Testis (tissue), 3 donors: ENCODE measurements around the gene ME2. TPM values are rescaled to one million over a fixed set of nuclear protein-coding genes. Genes with fewer than 3 reads are reported as not detected.

Experiments
- DNase-seq: peaks from one replicate; pipeline ENCODE4 v3.0.0-alpha.2; 2019
- H3K27ac ChIP-seq, 2 donors: fragments of 200-600 bp; sonication (generic); one replicate each; pipeline ENCODE4 v1.5.1; 2019
- H3K27me3 ChIP-seq: fragments of 200-600 bp; sonication (generic); one replicate; pipeline ENCODE4 v1.5.1; 2019
- H3K36me3 ChIP-seq: fragments of 200-600 bp; sonication (generic); one replicate; pipeline ENCODE4 v1.5.1; 2017; ENCODE audit warnings: low read depth; ENCODE audit errors: missing control alignments
- H3K4me1 ChIP-seq: fragments of 200-600 bp; sonication (generic); one replicate; pipeline ENCODE4 v1.5.1; 2019
- H3K4me3 ChIP-seq, 2 donors: fragments of 200-600 bp; sonication (generic); one replicate each; pipeline ENCODE4 v1.5.1; 2017 to 2019
- H3K9me3 ChIP-seq: fragments of 200-600 bp; sonication (generic); one replicate; pipeline ENCODE4 v1.5.1; 2017
- CTCF ChIP-seq, 3 experiments: fragments of 450-650 bp in 2 of 3; fragments of 200-600 bp in 1 of 3; sonication (generic) in 1 of 3; IDR thresholded peaks; one replicate each; pipeline ENCODE4 v1.5.1; 2016 to 2019; ENCODE audit warnings: antibody characterized with exemption in 3 of 3, mild to moderate bottlenecking in 2 of 3, moderate library complexity in 1 of 3
- POLR2A ChIP-seq: fragments of 450-650 bp; IDR thresholded peaks from one replicate; pipeline ENCODE4 v1.6.1; 2017; ENCODE audit warnings: antibody characterized with exemption, mild to moderate bottlenecking, moderate library complexity
- WGBS, 2 donors: methylation state at CpG; one replicate each; pipeline ENCODE4 v1.1.5; 2018; 5-methylcytosine and 5-hydroxymethylcytosine counted together
- intact Hi-C: fragments of 100-400 bp; cut with DNase I; formaldehyde crosslinking; loops from one replicate; pipeline ENCODE4 v1.15.1; 2023; ENCODE audit warnings: low total_unique reads
- polyA plus RNA-seq: library from polyadenylated mRNA; stranded (reverse); fragments of 350-450 nt; fragmentation: Illumina TruSeq; extraction: RNeasy Lipid Tissue Mini Kit (QIAGEN cat#74804); gene quantifications from one replicate; pipeline ENCODE4 v1.2.3, GENCODE V29; 2014; ENCODE audit warnings: low read depth, low replicate concordance; ENCODE audit not compliant: insufficient read depth
- total RNA-seq, 2 donors: library from RNA; depleted of rRNA; stranded (reverse); fragments of >200 nt; gene quantifications; one replicate each; pipeline ENCODE4 v1.2.3, GENCODE V29; 2016

Gene ME2
- total and polyA plus RNA-seq, 3 donors from 2014 or later = 49.2 to 101 (median 72.0) TPM

- Histone ChIP-seq H3K36me3 (no peaks in the 10 kb centered on the region), H3K4me3 (no peak overlapping the region), H3K27me3 (no peaks in the 10 kb centered on the region), H3K27ac (no peak overlapping the region), H3K9me3 (no peaks in the 10 kb centered on the region), H3K4me1 (no peaks in the 10 kb centered on the region)
- DNase-seq = no peak
- intact Hi-C loops = loop anchor here (10.0 kb wide), 1 partner anchor 345 kb away; no protein-coding TSS in a partner anchor
- TF ChIP-seq CTCF (IDR thresholded peaks at IDR 0.05) (no peak), POLR2A (no peak)
These were observed 18.9 kb upstream of the ME2 start for GRCh38 chr18:50859793-50860555.

- intact Hi-C loops = loop anchor here (10.0 kb wide), 1 partner anchor 347 kb away; no protein-coding TSS in a partner anchor
- H3K9me3 ChIP-seq = no peaks in the 10 kb centered on the region
- no peak for DNase-seq
- H3K4me3 ChIP-seq = no peak overlapping the region
- no peak for TF ChIP-seq CTCF (IDR thresholded peaks at IDR 0.05)
- TF ChIP-seq POLR2A = no peak
- no peak overlapping the region for H3K27ac ChIP-seq
- no peaks in the 10 kb centered on the region for H3K36me3 ChIP-seq
- 91 to 100% methylated on average over 1 of the region's 1 CpG for WGBS, 2 donors
- H3K4me1 ChIP-seq = no peaks in the 10 kb centered on the region
- H3K27me3 ChIP-seq = no peaks in the 10 kb centered on the region
These were observed 17.3 kb upstream of the ME2 start for GRCh38 chr18:50861617-50862016.

- WGBS, 2 donors = 78 to 97% methylated on average over 2 of the region's 2 CpGs
- intact Hi-C loops = loop anchor here (10.0 kb wide), 1 partner anchor 348 kb away; no protein-coding TSS in a partner anchor
- no peak for TF ChIP-seq POLR2A
- no peak for TF ChIP-seq CTCF (IDR thresholded peaks at IDR 0.05)
These were observed 16.5 kb upstream of the ME2 start for GRCh38 chr18:50862401-50862800.

GRCh38 chr18:50863840-50864375 is 15.0 kb upstream of the ME2 start:
- H3K4me1 ChIP-seq = no peaks in the 10 kb centered on the region
- no peak for DNase-seq
- WGBS, 2 donors = 45 to 51% methylated on average over 4 of the region's 4 CpGs
- TF ChIP-seq POLR2A = no peak
- no peak for TF ChIP-seq CTCF (IDR thresholded peaks at IDR 0.05)
- no peaks in the 10 kb centered on the region for H3K36me3 ChIP-seq
- no peak overlapping the region for H3K27ac ChIP-seq
- H3K27me3 ChIP-seq = no peaks in the 10 kb centered on the region
- intact Hi-C loops = loop anchor here (10.0 kb wide), 1 partner anchor 349 kb away; no protein-coding TSS in a partner anchor
- H3K4me3 ChIP-seq = no peak overlapping the region
- no peaks in the 10 kb centered on the region for H3K9me3 ChIP-seq

More at GRCh38 chr18:50862401-50862800, 16.5 kb upstream of the ME2 start:
- no peak for DNase-seq
- Histone ChIP-seq H3K9me3 (no peaks in the 10 kb centered on the region), H3K36me3 (no peaks in the 10 kb centered on the region), H3K27me3 (no peaks in the 10 kb centered on the region), H3K4me1 (no peaks in the 10 kb centered on the region), H3K27ac (no peak overlapping the region), H3K4me3 (no peak overlapping the region)
